SK-MEL-5 (cell line): ENCODE results near the gene ZNF433. TPM values are rescaled to one million over a fixed set of nuclear protein-coding genes. Genes with fewer than 3 reads are reported as not detected.

Source experiments
- small RNA-seq, 2 experiments: library from RNA; depleted of rRNA; stranded (forward); fragments of <200 nt; gene quantifications; one replicate each; pipeline ENCODE3, GENCODE V24; 2014
- total RNA-seq: library from RNA; depleted of rRNA; stranded (reverse); fragments of >200 nt; shearing (Covaris generic); gene quantifications from 2 replicates; pipeline ENCODE4 v1.2.3, GENCODE V29; 2014; rRNA removed

The ZNF433 gene
- total RNA-seq, 1 experiment from 2014 or later = 2.3 TPM

Small RNA genes within 50 kb of the gene (small RNA-seq; reads per million reads assigned to genes)
- gene RNA5SP464 = 0 reads per million in 2 experiments
- gene RNA5SP465 = 0.02 to 0.05 reads per million in 2 experiments
- 0 to 0.05 reads per million in 2 experiments for gene RNA5SP466

Other genes starting within 250 kb of the ZNF433 start
- gene ZNF491, start 237.2 kb downstream of the ZNF433 start, total RNA-seq = 0.42 and 0.56 TPM in 2 replicates
- gene ZNF440, start 221.4 kb downstream of the ZNF433 start, total RNA-seq = 19.5 and 19.9 TPM in 2 replicates
- gene ZNF439, start 187.0 kb downstream of the ZNF433 start, total RNA-seq = 0.27 and 0.40 TPM in 2 replicates
- 1.0 and 1.5 TPM in 2 replicates for gene ZNF69, start 147.9 kb downstream of the ZNF433 start, total RNA-seq
- 9.5 and 11.7 TPM in 2 replicates for gene ZNF700, start 110.6 kb downstream of the ZNF433 start, total RNA-seq
- 0.51 and 1.8 TPM in 2 replicates for gene ZNF763, start 70.6 kb downstream of the ZNF433 start, total RNA-seq
- gene ZNF878, start 17.3 kb upstream of the ZNF433 start, total RNA-seq = 0.37 and 0.77 TPM in 2 replicates
- 2.7 and 5.2 TPM in 2 replicates for gene ZNF844, start 29.1 kb upstream of the ZNF433 start, total RNA-seq
- gene ZNF20, start 104.7 kb upstream of the ZNF433 start, total RNA-seq = 5.4 and 5.9 TPM in 2 replicates
- 1.6 and 1.9 TPM in 2 replicates for gene ZNF625, start 121.1 kb upstream of the ZNF433 start, total RNA-seq
- 3.2 and 4.5 TPM in 2 replicates for gene ZNF136, start 127.4 kb upstream of the ZNF433 start, total RNA-seq